Body of pancreas (tissue), 4 donors: ENCODE results near the gene SS18L1. TPM values are rescaled to one million over a fixed set of nuclear protein-coding genes. Genes with fewer than 3 reads are reported as not detected.

Experiments used
- ATAC-seq: fragments of 150-250 bp; one replicate; pipeline ENCODE4 v1.9.1; 2016
- DNase-seq, 4 donors: peaks; one replicate each; pipeline ENCODE4 v3.0.0-alpha.2; 2019
- H3K27ac ChIP-seq, 4 donors: fragments of 200-600 bp; sonication (generic); 1 replicate in 3 of 4; 2 replicates in 1 of 4; pipeline versions ENCODE4 v1.5.1 to v1.6.1; 2016 to 2019; ENCODE audit warnings: mild to moderate bottlenecking in 1 of 4, mixed read lengths in 1 of 4, moderate library complexity in 1 of 4
- H3K27me3 ChIP-seq, 2 donors: fragments of 200-600 bp; sonication (generic); one replicate each; pipeline ENCODE4 v1.6.0; 2016; ENCODE audit warnings: mild to moderate bottlenecking in 1 of 2
- H3K36me3 ChIP-seq, 2 donors: fragments of 200-600 bp; sonication (generic); replicated peaks in 1 of 2; 2 replicates each; pipeline ENCODE4 v1.5.1; 2016; ENCODE audit warnings: low read depth in 2 of 2; ENCODE audit not compliant: insufficient read depth in 1 of 2
- H3K4me1 ChIP-seq: fragments of 200-600 bp; sonication (generic); one replicate; pipeline ENCODE4 v1.6.0; 2016
- H3K4me3 ChIP-seq, 2 donors: fragments of 200-600 bp; sonication (generic); 1 replicate in 1 of 2; 2 replicates in 1 of 2; pipeline ENCODE4 v1.5.1; 2016 to 2019
- H3K9me3 ChIP-seq, 3 donors: fragments of 200-600 bp; sonication (generic); 1 replicate in 2 of 3; 2 replicates in 1 of 3; pipeline ENCODE4 v1.5.1; 2016
- POLR2A ChIP-seq, 3 donors: fragments of 450-650 bp; IDR thresholded peaks; one replicate each; pipeline ENCODE4 v1.6.1; 2016; ENCODE audit warnings: antibody characterized with exemption in 3 of 3, mild to moderate bottlenecking in 2 of 3
- WGBS, 2 donors: methylation state at CpG; one replicate each; pipeline ENCODE4 v1.1.5; 2017; 5-methylcytosine and 5-hydroxymethylcytosine counted together
- intact Hi-C: fragments of 100-400 bp; cut with DNase I; formaldehyde crosslinking; loops from one replicate; pipeline ENCODE4 v1.15.1; 2023
- total RNA-seq, 2 donors: library from RNA; depleted of rRNA; stranded (reverse); fragments of >200 nt; gene quantifications; one replicate each; pipeline ENCODE4 v1.1.0, GENCODE V29; 2016
- TF ChIP-seq, protein P1 (sequence below), 7 experiments: fragments of 450-650 bp in 4 of 7; fragments of 200-600 bp in 3 of 7; sonication (generic) in 3 of 7; IDR thresholded peaks; one replicate each; pipeline ENCODE4 v1.5.1; 2016 to 2019; ENCODE audit warnings: antibody characterized with exemption in 7 of 7

Gene SS18L1
- total RNA-seq, 2 donors from 2014 or later: 11.4 to 14.5 TPM

DNA sequence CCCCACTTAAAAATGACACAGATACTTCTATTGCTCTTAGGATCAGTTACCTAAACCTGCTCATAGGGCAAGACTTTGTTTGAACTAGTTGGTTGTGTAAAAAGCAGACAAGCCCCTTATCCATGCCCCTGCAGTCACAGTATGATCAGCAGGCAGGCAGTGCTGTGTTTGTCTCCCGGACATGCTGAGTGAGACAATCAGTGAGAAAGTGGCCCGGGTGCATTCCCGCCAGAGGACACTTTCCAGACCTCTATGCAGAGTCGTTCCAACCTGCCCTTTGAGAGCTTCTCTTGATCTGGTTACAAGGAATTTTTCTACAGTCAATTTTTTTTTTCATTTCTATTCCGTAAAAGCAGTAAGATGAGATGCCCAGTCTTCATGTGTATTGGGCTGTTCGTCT lies 15.1 kb upstream of the SS18L1 start:
- ATAC-seq (no peak), DNase-seq (no peak)
- H3K4me3 ChIP-seq: no peak overlapping the region
- peaks cover 7 to 38% of the 10 kb centered on the region in 2 donors for H3K36me3 ChIP-seq
- WGBS, 2 donors: 76 to 88% methylated on average over 6 of the region's 6 CpGs
- intact Hi-C loops: loop anchor here (5.0 kb wide), 1 partner anchor 66 kb away; no protein-coding TSS in a partner anchor
- H3K27me3 ChIP-seq: no peaks in the 10 kb centered on the region
- H3K4me1 ChIP-seq: peaks cover 12% of the 10 kb centered on the region
- no peak overlapping the region for H3K27ac ChIP-seq
- TF ChIP-seq, protein P1, sequence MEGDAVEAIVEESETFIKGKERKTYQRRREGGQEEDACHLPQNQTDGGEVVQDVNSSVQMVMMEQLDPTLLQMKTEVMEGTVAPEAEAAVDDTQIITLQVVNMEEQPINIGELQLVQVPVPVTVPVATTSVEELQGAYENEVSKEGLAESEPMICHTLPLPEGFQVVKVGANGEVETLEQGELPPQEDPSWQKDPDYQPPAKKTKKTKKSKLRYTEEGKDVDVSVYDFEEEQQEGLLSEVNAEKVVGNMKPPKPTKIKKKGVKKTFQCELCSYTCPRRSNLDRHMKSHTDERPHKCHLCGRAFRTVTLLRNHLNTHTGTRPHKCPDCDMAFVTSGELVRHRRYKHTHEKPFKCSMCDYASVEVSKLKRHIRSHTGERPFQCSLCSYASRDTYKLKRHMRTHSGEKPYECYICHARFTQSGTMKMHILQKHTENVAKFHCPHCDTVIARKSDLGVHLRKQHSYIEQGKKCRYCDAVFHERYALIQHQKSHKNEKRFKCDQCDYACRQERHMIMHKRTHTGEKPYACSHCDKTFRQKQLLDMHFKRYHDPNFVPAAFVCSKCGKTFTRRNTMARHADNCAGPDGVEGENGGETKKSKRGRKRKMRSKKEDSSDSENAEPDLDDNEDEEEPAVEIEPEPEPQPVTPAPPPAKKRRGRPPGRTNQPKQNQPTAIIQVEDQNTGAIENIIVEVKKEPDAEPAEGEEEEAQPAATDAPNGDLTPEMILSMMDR (IDR thresholded peaks at IDR 0.05): no peak
- no peak for TF ChIP-seq POLR2A (IDR thresholded peaks at IDR 0.05)
- H3K9me3 ChIP-seq: no peaks in the 10 kb centered on the region

DNA sequence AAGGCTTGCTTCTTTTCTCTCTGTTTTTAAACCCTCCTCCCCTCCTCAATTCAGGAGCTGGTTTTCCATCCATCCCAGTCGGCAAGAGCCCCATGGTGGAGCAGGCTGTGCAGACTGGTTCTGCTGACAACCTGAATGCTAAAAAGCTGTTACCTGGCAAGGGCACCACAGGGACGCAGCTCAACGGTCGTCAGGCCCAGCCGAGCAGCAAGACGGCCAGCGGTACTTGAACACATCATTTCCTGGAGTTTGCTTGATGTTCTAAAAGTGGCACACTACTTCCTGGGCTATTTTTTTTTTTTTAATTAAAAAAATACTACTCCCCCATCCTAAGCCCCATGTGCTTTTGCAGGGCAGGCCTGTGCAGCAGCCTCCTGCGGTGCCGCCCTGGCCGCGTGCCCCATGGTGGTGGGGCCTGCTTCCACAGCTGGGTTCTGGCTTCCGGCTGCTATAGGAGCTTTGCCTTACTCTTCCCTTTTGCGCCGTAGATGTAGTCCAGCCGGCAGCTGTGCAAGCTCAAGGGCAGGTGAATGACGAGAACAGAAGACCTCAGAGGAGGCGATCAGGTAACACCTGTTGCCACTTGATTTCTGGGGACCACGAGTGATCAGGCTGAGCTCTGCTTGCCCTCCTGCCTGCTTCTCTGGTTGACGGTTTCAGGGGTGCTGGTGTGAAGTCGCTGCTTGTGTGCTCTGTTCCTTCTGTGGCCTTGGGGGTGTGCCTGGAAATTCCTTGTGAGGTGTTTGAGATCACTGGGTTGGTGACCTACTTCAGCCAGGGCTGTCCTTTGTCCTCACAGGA lies 13.6 kb upstream of the SS18L1 start:
- ATAC-seq (no peak), DNase-seq (no peak)
- TF ChIP-seq POLR2A (IDR thresholded peaks at IDR 0.05): no peak
- TF ChIP-seq, protein P1 (IDR thresholded peaks at IDR 0.05): no peak
- H3K27ac ChIP-seq: no peak overlapping the region
- no peak overlapping the region for H3K4me3 ChIP-seq
- intact Hi-C loops: loop anchor here (5.0 kb wide), 1 partner anchor 68 kb away; no protein-coding TSS in a partner anchor
- no peaks in the 10 kb centered on the region for H3K9me3 ChIP-seq
- peaks cover 7 to 41% of the 10 kb centered on the region in 2 donors for H3K36me3 ChIP-seq
- H3K27me3 ChIP-seq: no peaks in the 10 kb centered on the region
- no peaks in the 10 kb centered on the region for H3K4me1 ChIP-seq
- 83 to 87% methylated on average over 12 to 20 of the region's 20 CpGs for WGBS, 2 donors

DNA sequence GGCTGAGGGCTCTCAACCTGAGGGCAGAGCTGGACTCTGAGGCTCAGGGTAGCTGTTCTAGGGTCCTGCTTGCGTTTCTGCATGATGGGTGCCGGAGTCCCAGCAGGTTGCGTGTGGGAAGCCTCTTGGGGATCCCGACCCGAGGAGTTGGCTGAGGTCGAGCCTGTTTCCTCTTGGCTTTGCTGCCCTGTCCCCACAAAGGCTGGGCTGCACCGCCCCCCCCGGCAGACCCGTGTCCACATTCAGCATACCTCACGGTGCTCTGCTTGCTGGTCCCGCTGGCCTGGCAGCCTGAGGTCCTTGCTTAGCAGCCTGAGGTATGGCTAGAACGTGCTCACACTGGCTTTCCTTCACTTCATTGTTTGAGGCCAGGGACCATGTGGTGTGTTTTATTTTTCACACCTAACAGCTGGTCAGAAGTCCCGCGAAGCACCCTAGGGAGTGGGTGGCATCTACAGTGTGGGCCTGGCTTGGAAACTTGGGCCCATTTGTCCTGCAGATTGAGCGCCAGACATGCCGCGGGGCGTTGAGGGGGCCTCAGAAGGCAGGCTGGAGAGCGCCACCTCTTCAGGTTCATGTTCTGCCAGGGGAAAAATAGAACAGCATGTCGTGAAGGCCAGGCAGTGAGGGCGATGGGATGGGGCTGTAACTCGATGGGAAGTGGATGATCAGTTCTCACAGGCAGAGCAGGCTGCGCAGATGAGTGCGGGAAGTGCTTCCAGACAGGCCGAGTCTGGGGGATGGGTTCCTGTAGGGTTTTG lies 11.8 kb upstream of the SS18L1 start:
- H3K27ac ChIP-seq: no peak overlapping the region
- DNase-seq (no peak), ATAC-seq (no peak)
- H3K4me3 ChIP-seq: no peak overlapping the region
- H3K36me3 ChIP-seq: peaks cover 7 to 42% of the 10 kb centered on the region in 2 donors
- intact Hi-C loops: no loop called here
- TF ChIP-seq, protein P1 (IDR thresholded peaks at IDR 0.05): no peak
- TF ChIP-seq POLR2A (IDR thresholded peaks at IDR 0.05): no peak
- no peaks in the 10 kb centered on the region for H3K4me1 ChIP-seq
- WGBS, 2 donors: 87 to 89% methylated on average over 15 to 25 of the region's 25 CpGs
- no peaks in the 10 kb centered on the region for H3K27me3 ChIP-seq
- no peaks in the 10 kb centered on the region for H3K9me3 ChIP-seq

DNA sequence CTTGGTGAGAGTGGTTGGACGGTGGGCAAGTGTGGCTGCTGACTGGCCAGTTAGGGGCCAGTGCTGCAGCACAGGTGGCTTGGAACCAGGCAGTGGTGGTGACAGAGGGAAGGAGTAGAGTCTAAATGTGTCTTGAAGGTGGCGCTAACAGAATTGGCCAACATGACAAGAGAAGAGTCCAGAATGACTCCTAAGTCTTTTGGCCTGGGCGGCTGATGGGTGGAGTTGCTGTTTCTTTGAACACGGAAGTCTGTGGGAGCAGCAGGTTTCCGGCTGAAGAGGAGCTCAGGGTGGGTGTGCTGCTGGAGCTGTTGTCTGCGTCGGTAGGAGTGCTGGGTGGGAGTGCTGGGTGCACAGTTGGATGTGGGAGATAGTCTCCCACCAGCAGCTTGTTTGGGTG lies 11.1 kb upstream of the SS18L1 start:
- no peaks in the 10 kb centered on the region for H3K9me3 ChIP-seq
- no peak for TF ChIP-seq POLR2A (IDR thresholded peaks at IDR 0.05)
- peak overlapping the region in 2 of 4 donors; percentile 18 to 22 for H3K27ac ChIP-seq
- no peaks in the 10 kb centered on the region for H3K27me3 ChIP-seq
- ATAC-seq (no peak), DNase-seq (no peak)
- no peak overlapping the region for H3K4me3 ChIP-seq
- WGBS, 2 donors: 86 to 87% methylated on average over 7 of the region's 7 CpGs
- no peaks in the 10 kb centered on the region for H3K4me1 ChIP-seq
- peaks cover 7 to 41% of the 10 kb centered on the region in 2 donors for H3K36me3 ChIP-seq
- intact Hi-C loops: no loop called here
